Fibroblast of the aortic adventitia (primary cell): Measurements from ENCODE around the gene IRS2. TPM values are rescaled to one million over a fixed set of nuclear protein-coding genes. Genes with fewer than 3 reads are reported as not detected.

Source experiments
- DNase-seq: peaks from one replicate; pipeline ENCODE4 v3.0.0-alpha.2; 2010; ENCODE audit warnings: low read depth
- H3K4me3 ChIP-seq: 2 replicates; pipeline ENCODE4 v1.5.1; 2011; ENCODE audit warnings: low read depth, mild to moderate bottlenecking, control low read depth, low read length, moderate library complexity
- CTCF ChIP-seq: IDR thresholded peaks from 2 replicates; pipeline ENCODE4 v1.5.1; 2011; ENCODE audit warnings: mild to moderate bottlenecking, low read length, control low read depth, inconsistent platforms; ENCODE audit not compliant: insufficient read depth
- total RNA-seq: library from RNA; depleted of rRNA; stranded (reverse); fragments of >200 nt; gene quantifications from 2 replicates; pipeline ENCODE4 v1.2.3, GENCODE V29; 2012; ENCODE audit warnings: low replicate concordance

The IRS2 gene
- total RNA-seq, 1 donor, result 4.3 TPM

GRCh38 chr13:109779876-109780510, 6.4 kb downstream of the IRS2 start:
- TF ChIP-seq CTCF, result no peak
- no peak for DNase-seq
- peak overlapping the region; percentile 73 for H3K4me3 ChIP-seq

- no peak for DNase-seq
- peak overlapping the region; percentile 34 for H3K4me3 ChIP-seq
- TF ChIP-seq CTCF, result no peak
Observed at GRCh38 chr13:109779074-109779473, 7.3 kb downstream of the IRS2 start.

GRCh38 chr13:109778102-109778542, 8.3 kb downstream of the IRS2 start:
- DNase-seq, result no peak
- no peak overlapping the region for H3K4me3 ChIP-seq

GRCh38 chr13:109776575-109776974, 9.8 kb downstream of the IRS2 start:
- no peak for DNase-seq
- H3K4me3 ChIP-seq, result no peak overlapping the region
- no peak for TF ChIP-seq CTCF

More at GRCh38 chr13:109778102-109778542, 8.3 kb downstream of the IRS2 start:
- TF ChIP-seq CTCF, result no peak

- no peak overlapping the region for H3K4me3 ChIP-seq
- no peak for DNase-seq
- TF ChIP-seq CTCF, result no peak
Observed at GRCh38 chr13:109773786-109774185, 12.6 kb downstream of the IRS2 start.

- DNase-seq, result no peak
- H3K4me3 ChIP-seq, result no peak overlapping the region
- TF ChIP-seq CTCF, result no peak
Observed at GRCh38 chr13:109773276-109773675, 13.1 kb downstream of the IRS2 start.

- no peak for DNase-seq
- TF ChIP-seq CTCF, result no peak
- no peak overlapping the region for H3K4me3 ChIP-seq
Observed at GRCh38 chr13:109771926-109772325, 14.5 kb downstream of the IRS2 start.
